ENCODE measurements around the gene RNASEH2A.

GRCh38 chr19:12800466-12800770 lies 6.0 kb upstream of the RNASEH2A start:
- no peak for TF ChIP-seq CTCF (IDR thresholded peaks at IDR 0.05 in 8 of 11, conservative IDR thresholded peaks at IDR 0.05 in 3 of 11)
- TF ChIP-seq POLR2AphosphoS5 (IDR thresholded peaks at IDR 0.05), result no peak
- no peak for TF ChIP-seq POLR2A (IDR thresholded peaks at IDR 0.05)
